ENCODE results near the gene TBCK.
"Not testable (repeated sequence)": the region's sequence is repeated elsewhere in the genome, so short reads cannot be mapped to it uniquely, and the experiment has no call there.

Gene TBCK

DNA sequence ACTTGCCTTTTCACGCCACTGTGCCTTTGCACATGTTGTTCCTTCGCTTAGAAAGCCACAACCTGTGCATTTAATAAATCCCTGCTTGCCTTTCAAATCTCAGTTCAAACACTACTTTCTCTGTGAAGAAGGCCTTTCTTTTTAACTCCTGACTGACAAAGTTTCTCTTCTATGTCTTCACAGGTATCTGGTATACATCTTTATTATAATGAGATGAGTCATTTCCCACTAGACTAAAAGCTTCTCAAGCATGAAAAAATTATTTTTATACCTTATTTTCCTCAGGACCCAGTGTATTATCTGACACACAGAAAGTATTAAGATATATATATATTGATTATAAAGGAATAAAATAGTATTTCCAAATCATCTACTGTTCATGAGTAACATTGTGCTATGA, 189.9 kb downstream of the TBCK start:
- no peak for DNase-seq (ENCODE audit: extremely low spot score)
- CTCF ChIA-PET: interaction anchor here (1.2 kb wide), 1 partner anchor 10 kb away, joined by 3 read pairs; no protein-coding TSS in a partner anchor
- TF ChIP-seq, protein P1, sequence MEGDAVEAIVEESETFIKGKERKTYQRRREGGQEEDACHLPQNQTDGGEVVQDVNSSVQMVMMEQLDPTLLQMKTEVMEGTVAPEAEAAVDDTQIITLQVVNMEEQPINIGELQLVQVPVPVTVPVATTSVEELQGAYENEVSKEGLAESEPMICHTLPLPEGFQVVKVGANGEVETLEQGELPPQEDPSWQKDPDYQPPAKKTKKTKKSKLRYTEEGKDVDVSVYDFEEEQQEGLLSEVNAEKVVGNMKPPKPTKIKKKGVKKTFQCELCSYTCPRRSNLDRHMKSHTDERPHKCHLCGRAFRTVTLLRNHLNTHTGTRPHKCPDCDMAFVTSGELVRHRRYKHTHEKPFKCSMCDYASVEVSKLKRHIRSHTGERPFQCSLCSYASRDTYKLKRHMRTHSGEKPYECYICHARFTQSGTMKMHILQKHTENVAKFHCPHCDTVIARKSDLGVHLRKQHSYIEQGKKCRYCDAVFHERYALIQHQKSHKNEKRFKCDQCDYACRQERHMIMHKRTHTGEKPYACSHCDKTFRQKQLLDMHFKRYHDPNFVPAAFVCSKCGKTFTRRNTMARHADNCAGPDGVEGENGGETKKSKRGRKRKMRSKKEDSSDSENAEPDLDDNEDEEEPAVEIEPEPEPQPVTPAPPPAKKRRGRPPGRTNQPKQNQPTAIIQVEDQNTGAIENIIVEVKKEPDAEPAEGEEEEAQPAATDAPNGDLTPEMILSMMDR (IDR thresholded peaks at IDR 0.05; ENCODE audit: control extremely low read depth, extremely low read depth, low read depth, missing control alignments): no peak
- POLR2A ChIA-PET: no interaction called here

DNA sequence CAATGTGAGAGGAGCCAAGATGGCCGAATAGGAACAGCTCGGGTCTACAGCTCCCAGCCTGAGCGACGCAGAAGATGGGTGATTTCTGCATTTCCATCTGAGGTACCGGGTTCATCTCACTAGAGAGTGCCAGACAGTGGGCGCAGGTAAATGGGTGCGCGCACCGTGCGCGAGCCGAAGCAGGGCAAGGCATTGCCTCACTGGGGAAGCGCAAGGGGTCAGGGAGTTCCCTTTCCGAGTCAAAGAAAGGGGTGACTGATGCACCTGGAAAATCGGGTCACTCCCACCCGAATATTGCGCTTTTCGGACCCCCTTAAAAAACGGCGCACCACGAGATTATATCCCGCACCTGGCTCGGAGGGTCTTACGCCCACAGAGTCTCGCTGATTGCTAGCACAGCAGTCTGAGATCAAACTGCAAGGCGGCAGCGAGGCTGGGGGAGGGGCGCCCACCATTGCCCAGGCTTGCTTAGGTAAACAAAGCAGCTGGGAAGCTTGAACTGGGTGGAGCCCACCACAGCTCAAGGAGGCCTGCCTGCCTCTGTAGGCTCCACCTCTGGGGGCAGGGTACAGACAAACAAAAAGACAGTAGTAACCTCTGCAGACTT, 196.0 kb downstream of the TBCK start:
- DNase-seq (ENCODE audit: extremely low spot score); CTCF ChIA-PET; POLR2A ChIA-PET: not testable (repeated sequence)

DNA sequence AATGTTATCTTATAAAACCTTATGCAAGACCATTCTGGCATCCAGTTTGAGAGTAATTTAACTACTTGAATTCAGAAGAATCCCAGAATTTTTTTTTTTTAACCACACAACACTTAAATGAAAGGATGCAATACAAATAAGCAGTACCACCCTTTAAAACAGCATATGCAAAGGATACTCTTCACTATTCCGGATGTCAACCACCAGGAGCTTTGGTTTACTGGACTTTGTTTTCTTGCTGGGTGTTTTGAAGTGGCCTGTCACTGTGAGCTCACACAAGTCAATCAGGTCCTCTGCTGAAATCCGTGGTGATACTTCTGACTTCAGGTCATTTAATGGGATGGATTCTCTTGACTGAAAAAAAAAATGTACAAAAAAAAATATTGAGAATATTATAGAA, 200.0 kb downstream of the TBCK start:
- ChIA-PET POLR2A (no interaction called here), CTCF (interaction anchor here (1.1 kb wide), 1 partner anchor 12 kb away, joined by 5 read pairs; no protein-coding TSS in a partner anchor)
- TF ChIP-seq, protein P1 (IDR thresholded peaks at IDR 0.05; ENCODE audit: control extremely low read depth, extremely low read depth, low read depth, missing control alignments): no peak
- no peak for DNase-seq (ENCODE audit: extremely low spot score)

DNA sequence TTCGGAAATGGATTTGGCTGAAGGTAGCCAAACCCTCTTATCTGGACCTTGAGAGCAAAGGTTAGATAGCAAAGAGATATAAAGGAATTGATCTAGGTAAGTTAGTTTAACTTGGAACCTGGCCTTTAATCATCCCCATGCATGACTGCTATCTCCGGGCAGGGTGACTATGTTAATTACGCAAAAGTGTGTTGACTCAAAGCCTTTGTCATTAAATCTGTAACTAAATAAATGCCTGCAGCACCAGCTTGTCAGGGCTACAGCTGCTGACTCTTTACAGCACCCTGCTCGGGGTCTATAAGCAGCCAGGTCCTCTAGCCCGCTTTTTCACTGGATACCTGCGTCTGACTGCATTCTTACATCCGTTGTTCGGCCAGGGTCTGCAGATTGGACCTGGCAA, 201.7 kb downstream of the TBCK start:
- POLR2A ChIA-PET: no interaction called here
- no peak for DNase-seq (ENCODE audit: extremely low spot score)
- TF ChIP-seq, protein P1 (IDR thresholded peaks at IDR 0.05; ENCODE audit: control extremely low read depth, extremely low read depth, low read depth, missing control alignments): no peak
- CTCF ChIA-PET: no interaction called here

DNA sequence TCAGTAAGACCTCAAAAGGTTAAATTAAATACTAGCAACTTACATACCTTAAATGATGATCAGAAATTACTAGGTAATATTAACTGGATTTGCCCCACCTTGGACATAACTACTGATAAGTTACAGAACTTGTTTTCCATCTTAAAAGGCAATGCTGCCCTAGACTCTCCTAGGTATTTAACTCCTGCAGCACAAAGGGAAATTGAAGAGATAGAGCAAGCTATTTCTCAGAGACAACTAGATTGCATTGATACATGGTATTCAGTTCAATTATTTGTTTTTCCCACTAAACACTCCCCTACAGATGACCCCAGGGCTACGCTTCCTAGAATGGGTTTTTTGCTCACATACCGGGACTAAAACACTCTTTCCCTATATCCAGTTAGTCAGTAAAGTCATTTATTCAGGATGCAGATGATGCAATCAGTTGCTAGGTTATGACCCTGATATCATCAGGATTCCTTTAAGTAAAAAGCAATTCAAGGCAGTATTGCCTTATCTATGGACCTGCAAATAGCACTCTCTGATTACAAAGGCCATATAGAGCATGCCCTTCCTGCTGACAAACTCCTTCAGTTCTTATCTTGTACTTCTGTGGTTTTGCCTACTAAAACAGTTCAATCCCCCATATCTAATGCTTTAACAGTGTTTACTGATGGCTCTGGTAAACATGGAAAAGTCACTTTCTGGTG, 204.1 kb downstream of the TBCK start:
- DNase-seq (ENCODE audit: extremely low spot score); POLR2A ChIA-PET: not testable (repeated sequence)
- CTCF ChIA-PET: interaction anchor here (0.9 kb wide), 1 partner anchor 17 kb away, joined by 3 read pairs; no protein-coding TSS in a partner anchor

DNA sequence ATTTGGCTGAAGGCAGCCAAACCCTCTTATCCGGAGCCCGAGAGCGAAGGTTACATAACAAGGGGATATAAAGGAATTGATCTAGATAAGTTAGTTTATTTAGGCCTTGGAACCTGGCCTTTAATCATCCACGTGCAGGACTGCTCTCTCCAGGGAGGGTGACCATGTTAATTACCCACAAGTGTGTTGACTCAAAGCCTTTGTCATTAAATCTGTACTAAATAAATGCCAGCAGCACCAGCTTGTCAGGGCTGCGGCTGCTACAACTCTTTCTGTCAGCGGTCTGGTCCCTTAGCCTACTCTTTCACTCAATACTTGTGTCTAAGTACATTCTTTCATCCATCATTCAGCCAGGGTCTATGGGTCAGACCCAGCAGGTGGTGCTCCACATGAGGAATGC, 206.1 kb downstream of the TBCK start:
- TF ChIP-seq, protein P1 (IDR thresholded peaks at IDR 0.05; ENCODE audit: control extremely low read depth, extremely low read depth, low read depth, missing control alignments): no peak
- DNase-seq (ENCODE audit: extremely low spot score): no peak
- ChIA-PET POLR2A (no interaction called here), CTCF (no interaction called here)

DNA sequence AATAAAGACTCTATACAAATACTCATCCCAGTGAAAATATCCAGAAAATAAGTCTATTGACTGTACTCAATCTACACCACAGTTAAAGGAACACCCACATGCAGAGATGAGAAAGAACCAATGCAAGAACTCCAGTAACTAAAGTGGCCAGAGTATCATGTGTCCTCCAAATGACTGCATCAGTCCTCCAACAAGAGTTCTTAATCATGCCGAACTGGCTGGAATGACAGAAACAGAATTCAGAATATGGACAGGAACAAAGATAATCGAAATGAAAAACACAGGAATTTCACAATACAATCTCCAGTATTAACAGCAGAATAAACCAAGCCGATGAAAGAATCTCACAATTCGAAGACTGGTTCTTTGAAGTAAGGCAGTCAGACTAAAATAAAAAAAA, 210.3 kb downstream of the TBCK start:
- TF ChIP-seq, protein P1 (IDR thresholded peaks at IDR 0.05; ENCODE audit: control extremely low read depth, extremely low read depth, low read depth, missing control alignments): no peak
- POLR2A ChIA-PET: no interaction called here

More for the DNA sequence above, 210.3 kb downstream of the TBCK start:
- CTCF ChIA-PET: no interaction called here
- no peak for DNase-seq (ENCODE audit: extremely low spot score)

All from GM10248 (cell line).